Measurements from ENCODE around the gene LRP1B.

GRCh38 chr2:141844231-141844630 lies 286.6 kb downstream of the LRP1B start:
- no peak for TF ChIP-seq EP300 (conservative IDR thresholded peaks at IDR 0.05; ENCODE audit: poor library complexity, severe bottlenecking)
- no peak for TF ChIP-seq CTCF (IDR thresholded peaks at IDR 0.05; ENCODE audit: poor library complexity, severe bottlenecking)
- TF ChIP-seq TAF1 (IDR thresholded peaks at IDR 0.05; ENCODE audit: low read depth): no peak
- no peak for TF ChIP-seq REST (IDR thresholded peaks at IDR 0.05; ENCODE audit: borderline replicate concordance)
- TF ChIP-seq POLR2AphosphoS5 (IDR thresholded peaks at IDR 0.05): no peak
- no peak for TF ChIP-seq EZH2 (IDR thresholded peaks at IDR 0.05; ENCODE audit: borderline replicate concordance, insufficient read depth, low read length, poor library complexity, severe bottlenecking)
- TF ChIP-seq RAD21 (conservative IDR thresholded peaks at IDR 0.05): no peak
- no peak for TF ChIP-seq SMC3 (conservative IDR thresholded peaks at IDR 0.05; ENCODE audit: poor library complexity)

All from neural cell (in vitro differentiated cells).